HG03378 (cell line): Measurements from ENCODE around the gene RBCK1.

Experiments used
- ATAC-seq: cut with Tn5 transposase; IDR thresholded peaks from one replicate; pipeline ENCODE4 v1.9.1; 2021; ENCODE audit warnings: mild to moderate bottlenecking, moderate library complexity; ENCODE audit not compliant: unreplicated experiment

Gene RBCK1

GRCh38 chr20:397432-398237, 10.5 kb upstream of the RBCK1 start:
- ATAC-seq: no peak

- no peak for ATAC-seq
Measured at GRCh38 chr20:399182-399707, 8.9 kb upstream of the RBCK1 start.

GRCh38 chr20:400128-400453, 8.0 kb upstream of the RBCK1 start:
- no peak for ATAC-seq

- no peak for ATAC-seq
Measured at GRCh38 chr20:400454-401275, 7.4 kb upstream of the RBCK1 start.

- ATAC-seq: no peak
Measured at GRCh38 chr20:401682-402495, 6.2 kb upstream of the RBCK1 start.

- no peak for ATAC-seq
Measured at GRCh38 chr20:402496-402885, 5.6 kb upstream of the RBCK1 start.

- no peak for ATAC-seq
Measured at GRCh38 chr20:402898-403581, 5.1 kb upstream of the RBCK1 start.

- ATAC-seq: no peak
Measured at GRCh38 chr20:403582-403957, 4.5 kb upstream of the RBCK1 start.

- no peak for ATAC-seq
Measured at GRCh38 chr20:404088-404487, 4.0 kb upstream of the RBCK1 start.

- no peak for ATAC-seq
Measured at GRCh38 chr20:406200-407132, 1.6 kb upstream of the RBCK1 start.

GRCh38 chr20:407133-407952, 756 bp upstream of the RBCK1 start:
- ATAC-seq: peak; percentile 55

- peak; percentile 12 for ATAC-seq
Measured at GRCh38 chr20:408843-409696, 971 bp downstream of the RBCK1 start.

- ATAC-seq: no peak
Measured at GRCh38 chr20:409697-410559, 1.8 kb downstream of the RBCK1 start.

- ATAC-seq: no peak
Measured at GRCh38 chr20:412081-412480, 4.0 kb downstream of the RBCK1 start.

GRCh38 chr20:414161-414560, 6.1 kb downstream of the RBCK1 start:
- no peak for ATAC-seq

GRCh38 chr20:415820-416322, 7.8 kb downstream of the RBCK1 start:
- ATAC-seq: no peak
